Iris pigment epithelial cell (primary cell): ENCODE measurements around the gene CPEB4.
A peak's percentile ranks its signal among the peaks of the same experiment; 100 is the strongest.

Experiments
- DNase-seq: peaks from one replicate; pipeline ENCODE4 v3.0.0-alpha.2; 2011; ENCODE audit warnings: low read depth

Gene CPEB4

DNA sequence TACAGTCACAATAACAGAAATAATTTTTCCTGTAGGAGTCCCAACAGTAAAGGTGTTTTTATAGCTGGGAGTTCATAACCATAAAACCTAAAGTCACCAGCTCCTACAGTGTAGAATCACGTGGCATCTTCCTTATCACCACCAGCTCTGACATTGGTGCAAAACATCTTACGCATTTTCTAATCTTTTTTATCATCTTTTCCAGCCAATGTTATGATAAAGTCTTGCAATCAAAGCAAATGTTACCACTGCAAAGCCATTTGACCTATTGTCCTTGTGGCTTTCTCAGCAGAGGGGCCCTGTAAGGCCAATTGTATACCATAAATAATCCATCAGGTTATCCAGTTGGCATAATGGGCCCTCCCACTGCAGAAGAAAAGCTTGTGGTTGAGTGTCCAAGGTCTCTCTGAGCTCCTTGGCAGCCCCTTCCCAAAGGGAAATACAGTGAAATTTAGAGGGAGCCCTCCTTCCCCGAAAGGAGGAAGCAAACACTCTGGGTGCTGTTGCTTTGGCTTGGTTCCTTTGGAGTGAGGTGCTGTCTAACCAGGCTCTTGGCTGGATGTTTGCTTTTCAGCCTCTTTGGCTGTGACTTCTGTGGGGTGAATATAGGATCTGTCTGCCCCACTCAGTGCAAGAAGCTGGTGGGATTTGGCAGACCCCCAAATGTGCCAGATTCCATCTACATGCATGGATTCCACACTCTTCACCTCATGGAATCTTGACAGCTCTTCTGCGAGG lies 29.3 kb upstream of the CPEB4 start:
- peak; percentile 59 for DNase-seq

- DNase-seq = no peak
Measured at GRCh38 chr5:173859408-173860159, 28.6 kb upstream of the CPEB4 start.

DNA sequence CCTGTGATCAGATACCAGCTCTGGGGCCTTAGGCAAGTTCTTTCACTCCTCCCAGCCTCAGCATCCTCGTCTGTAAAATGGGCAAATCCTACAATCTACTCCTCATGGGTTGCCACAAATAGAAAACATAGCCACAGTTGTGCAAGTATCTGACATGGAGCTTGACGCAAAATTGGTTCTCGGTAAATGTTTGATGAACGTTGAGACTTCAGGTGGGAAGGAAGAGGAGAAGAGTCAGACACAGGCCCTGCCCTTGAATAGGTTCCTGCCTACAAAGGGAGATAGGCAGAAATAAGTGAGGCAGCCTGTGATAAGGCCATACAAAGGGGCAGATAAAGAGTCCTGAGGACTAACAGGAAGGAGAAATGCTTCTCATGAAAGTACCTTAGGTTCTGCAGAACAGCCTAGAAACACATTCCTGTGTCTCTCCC lies 26.1 kb upstream of the CPEB4 start:
- no peak for DNase-seq

- no peak for DNase-seq
Measured at GRCh38 chr5:173863359-173863758, 24.8 kb upstream of the CPEB4 start.

DNA sequence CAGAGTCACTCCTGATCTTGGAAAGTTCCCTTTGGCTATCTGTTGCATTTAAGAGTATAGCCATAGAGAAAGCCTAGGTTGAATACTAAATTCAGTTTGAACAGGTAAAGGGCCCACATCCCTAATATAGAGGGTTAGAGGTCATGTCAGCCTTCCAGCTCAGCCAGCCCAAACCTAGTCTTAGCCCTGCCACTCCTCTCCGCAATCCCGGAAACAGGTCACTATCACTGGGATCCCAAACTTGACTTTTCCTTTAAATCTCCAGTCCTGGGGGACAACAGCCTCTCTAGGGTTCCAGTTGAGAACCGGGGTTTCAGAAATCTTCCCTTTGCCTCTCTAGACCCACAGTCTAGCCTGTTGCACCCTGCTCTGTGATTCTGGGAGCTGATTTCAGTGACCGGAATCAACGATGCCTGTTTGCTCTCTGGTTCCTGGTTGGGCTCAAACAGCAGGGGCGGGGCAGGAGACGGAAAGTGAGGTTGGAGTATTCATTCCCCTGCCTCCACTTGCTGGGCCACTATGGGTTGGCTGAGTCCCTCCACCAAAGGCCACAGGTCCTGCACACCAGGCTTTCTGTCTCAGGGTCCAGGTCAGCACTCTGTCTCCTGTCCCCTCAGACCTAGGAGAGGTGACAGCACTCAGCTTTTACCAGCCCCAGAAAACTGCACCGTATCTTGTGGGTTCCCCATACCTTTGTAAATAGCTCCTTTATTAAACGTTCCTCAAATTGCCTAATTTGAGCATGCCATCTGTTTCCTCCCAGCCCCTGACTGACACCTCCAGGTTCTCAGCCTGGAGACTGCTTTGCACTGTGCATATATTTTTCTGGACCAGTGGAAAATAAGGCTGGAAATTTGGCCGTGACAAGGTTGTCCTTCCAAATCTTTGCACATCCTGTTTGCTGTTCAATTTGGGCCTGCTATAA lies 23.8 kb upstream of the CPEB4 start:
- DNase-seq = no peak

DNA sequence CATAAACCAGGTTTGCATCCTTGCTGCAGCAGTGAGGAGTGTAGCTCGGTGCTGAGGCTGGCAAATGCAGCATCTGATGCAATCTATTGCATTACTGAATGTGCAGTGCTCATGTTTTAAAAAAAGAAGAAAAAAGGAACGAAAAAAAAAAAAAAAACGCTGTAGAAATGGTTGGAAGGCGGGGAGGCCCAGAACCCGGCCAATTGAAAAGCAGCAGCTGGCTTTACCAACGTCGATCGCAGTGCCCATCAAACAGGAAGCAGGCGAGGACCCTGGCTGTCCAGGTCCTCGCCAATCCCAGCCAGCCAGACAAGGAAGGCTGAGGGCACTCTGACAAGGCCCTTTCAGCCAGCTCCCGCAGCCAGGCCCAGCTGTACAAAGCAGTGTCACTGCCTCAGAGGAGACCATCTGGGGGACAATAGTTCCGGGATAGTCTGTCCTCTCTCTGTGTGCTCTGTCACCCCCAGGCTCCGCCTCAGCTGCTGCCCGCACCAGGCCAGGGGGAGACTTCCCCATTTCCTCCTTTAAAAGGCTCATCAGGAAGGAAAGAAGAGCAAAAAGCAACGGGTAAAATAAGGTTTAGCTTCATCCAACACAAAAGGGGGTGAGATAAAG lies 21.8 kb upstream of the CPEB4 start:
- no peak for DNase-seq

GRCh38 chr5:173866858-173867679 lies 21.1 kb upstream of the CPEB4 start:
- no peak for DNase-seq

DNA sequence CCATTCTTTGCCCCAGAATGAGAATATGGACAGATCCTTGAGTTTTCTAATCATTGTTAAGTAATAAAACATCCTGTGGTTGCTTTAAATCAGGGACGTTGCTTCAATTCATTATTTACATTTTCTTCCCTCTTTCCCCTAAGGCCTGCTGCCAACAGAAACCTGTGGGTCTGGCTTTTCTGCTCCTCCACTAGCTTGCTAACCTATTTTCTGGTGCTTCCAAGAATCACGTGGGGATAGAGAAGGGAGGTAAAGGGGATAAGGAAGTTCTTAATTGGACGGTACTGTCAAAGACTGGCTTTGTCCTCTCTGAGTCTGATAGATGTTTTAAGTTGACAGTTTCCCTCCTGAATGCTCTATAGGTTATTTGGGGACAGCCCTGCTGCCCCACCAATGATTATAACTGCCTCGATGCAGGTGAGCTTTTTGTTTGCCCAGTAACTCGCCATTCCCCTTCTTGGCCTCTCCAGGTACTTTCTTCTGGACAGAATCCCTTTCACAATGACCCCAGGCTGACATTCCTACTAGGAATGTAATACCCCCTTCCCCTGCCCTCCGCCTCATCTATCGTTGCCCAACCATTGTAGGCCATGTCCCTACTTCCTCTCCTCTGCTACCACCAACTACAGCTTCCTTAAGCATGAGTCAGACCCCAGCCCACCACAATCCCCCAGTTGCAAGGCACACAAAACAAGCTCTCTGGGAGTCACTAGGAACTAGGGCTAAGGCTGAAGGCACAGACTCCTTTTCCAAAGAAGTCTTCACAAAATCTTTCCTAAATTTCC lies 19.9 kb upstream of the CPEB4 start:
- DNase-seq = peak; percentile 46

DNA sequence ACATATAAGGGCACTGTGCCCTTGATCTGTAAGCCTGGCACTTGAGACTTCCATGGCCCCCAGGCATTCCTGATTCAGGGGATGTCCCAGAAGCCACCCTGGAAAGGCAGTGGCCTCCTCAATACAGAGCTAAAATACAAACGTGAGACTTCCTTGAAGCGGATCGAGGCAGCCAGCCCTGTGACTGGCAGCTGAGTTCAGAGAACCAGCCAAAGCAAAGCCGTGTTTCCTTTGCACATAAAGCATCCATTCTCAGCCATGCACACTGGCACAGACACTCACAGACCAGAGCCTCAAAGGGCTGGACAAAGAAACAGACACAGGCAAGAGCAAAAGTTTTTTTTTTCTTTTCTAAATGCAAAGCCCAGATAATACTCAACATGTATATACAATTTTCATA lies 18.8 kb upstream of the CPEB4 start:
- DNase-seq = no peak

DNA sequence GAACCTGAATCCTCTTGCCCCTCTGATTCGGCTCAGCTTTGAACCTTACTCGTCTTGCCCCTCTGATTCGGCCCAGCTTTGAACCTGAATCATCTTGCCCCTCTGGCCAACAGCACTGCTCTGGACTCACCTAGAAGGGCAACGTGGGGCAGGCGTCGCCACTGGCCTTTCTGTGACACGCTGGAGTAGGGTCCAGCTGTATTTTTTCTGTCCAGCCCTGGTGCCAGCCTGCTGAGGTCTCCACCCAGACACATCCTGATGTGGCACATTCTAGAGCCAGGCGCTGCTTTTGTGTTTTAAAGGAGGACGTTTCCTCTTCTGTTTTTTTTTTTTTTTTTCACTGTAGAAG lies 15.2 kb upstream of the CPEB4 start:
- no peak for DNase-seq

DNA sequence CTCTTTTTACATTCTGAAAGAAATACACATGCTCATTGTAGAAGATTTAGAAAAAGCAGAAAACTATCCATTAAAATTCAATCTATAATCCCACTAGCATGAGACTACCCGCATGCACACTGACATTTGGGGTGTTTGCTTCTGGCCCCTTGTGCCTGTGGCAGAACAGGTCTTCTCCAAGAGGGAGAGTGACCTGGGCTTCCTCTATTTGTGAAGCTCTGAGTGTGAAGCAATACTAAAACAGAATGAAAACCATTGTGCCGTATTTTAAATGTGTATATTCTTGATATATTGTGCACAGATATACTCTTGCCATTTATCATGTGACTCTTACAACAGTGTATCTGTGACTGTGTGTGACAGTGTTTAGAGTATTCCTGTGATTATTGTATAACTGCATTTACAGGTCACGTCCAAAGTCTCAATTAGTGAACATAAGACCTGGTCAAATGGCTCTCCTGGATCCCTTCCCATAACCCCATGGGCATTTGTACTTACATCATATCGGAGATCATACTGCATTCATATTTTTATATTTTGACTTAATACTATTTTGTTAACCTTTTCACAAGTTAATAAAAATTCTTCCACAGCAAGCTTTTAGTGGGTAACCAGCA lies 14.7 kb upstream of the CPEB4 start:
- no peak for DNase-seq

- DNase-seq = no peak
Measured at GRCh38 chr5:173875189-173875588, 13.0 kb upstream of the CPEB4 start.

DNA sequence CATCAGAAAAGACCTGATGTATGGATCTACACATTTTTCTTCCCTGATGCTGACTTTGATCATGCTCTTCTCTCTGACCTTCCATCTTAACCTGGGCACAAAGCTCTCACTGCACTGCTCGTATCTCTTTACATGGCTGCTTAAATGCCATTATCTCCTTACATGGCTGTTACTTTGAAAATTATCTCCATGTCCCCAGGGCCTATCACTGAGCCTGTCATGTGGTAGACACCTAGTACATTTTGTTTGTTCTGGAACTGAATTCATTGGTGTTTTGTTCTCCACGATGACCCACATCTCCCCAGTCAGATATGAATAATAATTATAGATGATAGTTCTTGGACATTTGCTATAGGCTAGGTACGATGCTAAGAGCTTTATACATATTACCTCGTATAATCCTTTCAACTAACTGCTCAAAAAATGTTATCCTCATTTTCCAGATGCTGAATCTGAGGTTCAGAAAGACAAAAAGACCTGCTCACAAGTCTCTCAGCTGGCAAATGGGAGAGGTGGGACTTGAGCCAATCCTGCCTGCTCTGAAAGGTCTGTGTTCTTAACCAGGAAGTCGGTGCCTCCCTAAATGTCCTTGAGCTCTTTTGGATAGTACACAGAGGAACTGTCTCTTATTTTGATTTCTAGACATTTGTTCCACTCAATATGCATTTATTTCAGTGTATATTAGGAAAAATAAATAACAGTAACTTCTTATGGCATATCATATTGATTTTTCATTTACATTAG lies 9.8 kb upstream of the CPEB4 start:
- no peak for DNase-seq

DNA sequence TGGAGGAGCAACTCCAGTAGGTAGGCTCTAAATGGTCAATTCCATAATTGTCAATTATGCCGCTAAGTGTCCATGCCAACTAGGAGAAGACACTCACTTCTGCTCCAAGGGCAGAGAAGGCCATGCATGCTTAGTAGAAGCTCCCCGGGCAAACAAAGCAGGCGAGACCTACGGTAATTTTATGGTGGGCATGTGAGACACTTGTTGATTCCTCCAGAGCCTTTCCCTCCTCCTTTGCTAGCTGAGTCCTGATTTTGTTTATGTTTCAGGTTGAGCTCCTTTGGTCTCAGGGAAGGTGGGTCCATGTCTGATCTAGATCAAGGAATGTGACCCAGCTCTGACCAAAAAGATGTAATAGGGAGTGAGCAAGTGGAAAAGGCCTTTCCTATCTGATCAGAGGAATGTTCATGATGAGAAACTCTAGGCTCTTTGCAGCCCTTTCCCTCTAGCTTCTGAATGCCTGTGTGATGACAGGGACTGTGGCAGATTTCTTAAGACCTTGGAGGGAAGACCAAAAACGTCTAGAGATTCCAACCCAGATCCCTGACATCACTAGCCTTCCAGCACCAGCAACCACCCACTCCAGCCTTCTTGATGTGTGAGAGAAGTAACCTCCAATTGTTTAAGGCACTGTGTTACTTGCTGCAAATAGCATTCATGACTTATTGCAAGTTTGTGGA lies 7.7 kb upstream of the CPEB4 start:
- peak; percentile 96 for DNase-seq

DNA sequence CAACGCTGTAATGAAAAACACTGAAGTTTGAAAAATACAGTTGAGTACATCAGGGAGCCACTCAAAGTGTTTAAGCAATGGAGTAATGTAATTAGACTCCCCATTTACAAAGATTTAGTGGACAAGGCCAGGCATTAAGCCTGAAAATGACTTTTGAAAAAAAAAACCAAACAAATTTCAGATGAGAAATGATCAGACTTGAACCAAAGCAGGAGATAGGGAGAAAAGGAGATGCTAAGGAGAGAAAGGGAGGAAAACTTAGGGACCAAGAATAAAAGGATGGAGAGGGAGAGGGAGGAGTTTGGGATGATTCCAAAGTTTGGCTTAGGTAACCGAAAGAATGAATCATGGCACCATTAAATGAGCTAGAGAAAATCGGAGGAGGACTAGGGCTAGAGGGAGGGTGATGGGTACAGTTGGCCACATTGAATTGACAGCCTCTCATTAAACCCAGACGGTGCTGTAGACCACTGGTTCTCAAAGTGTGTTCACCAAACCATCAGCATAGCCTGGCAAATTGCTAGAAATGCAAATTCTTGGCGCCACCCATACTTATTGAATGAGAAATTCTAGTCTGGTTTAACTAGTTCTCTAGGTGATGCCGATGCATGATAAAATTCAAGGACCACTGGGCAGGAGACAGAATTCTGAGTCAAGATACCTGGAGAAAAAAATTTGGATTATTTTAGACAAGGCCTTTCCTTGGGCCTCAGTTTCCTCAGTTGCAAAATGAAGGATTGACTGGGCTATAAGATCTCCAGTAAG lies 6.2 kb upstream of the CPEB4 start:
- no peak for DNase-seq

DNA sequence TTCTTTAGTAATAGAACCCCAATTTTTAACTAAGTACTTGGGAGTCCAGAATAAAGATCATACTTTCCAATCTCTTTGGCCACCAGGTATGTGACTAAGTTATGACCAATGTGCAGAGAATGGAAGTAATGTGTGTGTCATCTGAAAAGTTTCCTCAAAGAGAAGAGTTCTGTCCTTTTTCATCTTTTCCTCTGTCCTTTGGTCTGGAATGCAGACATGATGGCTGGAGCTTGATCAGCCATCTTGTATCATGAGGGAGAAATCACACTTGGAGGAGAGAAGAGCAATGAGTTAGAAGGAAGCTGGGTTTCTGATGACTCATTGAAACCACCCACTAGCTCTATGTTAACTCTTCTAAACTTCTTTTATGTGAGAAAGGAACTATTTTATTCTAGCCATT lies 5.5 kb upstream of the CPEB4 start:
- DNase-seq = no peak

GRCh38 chr5:173883347-173883924 lies 4.7 kb upstream of the CPEB4 start:
- DNase-seq = no peak
